Mucosa of descending colon (tissue), 3 donors: Measurements from ENCODE around the gene STAT3. TPM values are rescaled to one million over a fixed set of nuclear protein-coding genes. Genes with fewer than 3 reads are reported as not detected.
"Not testable (repeated sequence)": the region's sequence is repeated elsewhere in the genome, so short reads cannot be mapped to it uniquely, and the experiment has no call there.

Experiments used
- ATAC-seq: fragments of 200-7000 bp; cut with Tn5 transposase; one replicate; pipeline ENCODE4 v1.9.1; 2020; ENCODE audit warnings: mild to moderate bottlenecking, moderate library complexity
- DNase-seq, 3 donors: peaks; one replicate each; pipeline ENCODE4 v3.0.0-alpha.2; 2020
- H3K36me3 ChIP-seq: fragments of 200-600 bp; one replicate; pipeline ENCODE4 v1.8.0; 2021; ENCODE audit warnings: low read depth, mild to moderate bottlenecking
- H3K4me1 ChIP-seq: fragments of 200-600 bp; one replicate; pipeline ENCODE4 v1.8.0; 2021; ENCODE audit warnings: low read depth, mild to moderate bottlenecking
- H3K4me3 ChIP-seq: fragments of 200-600 bp; one replicate; pipeline ENCODE4 v1.8.0; 2021; ENCODE audit warnings: mild to moderate bottlenecking
- H3K9me3 ChIP-seq: fragments of 200-600 bp; one replicate; pipeline ENCODE4 v1.8.0; 2021; ENCODE audit warnings: mild to moderate bottlenecking
- intact Hi-C, 2 donors: fragments of 100-400 bp; cut with DNase I in 1 of 2; cut with micrococcal nuclease in 1 of 2; formaldehyde crosslinking; loops; one replicate each; pipeline versions ENCODE4 v1.11.0 to v1.11.1; 2022; cut with DNase I, micrococcal nuclease
- total RNA-seq, 3 donors: library from RNA; stranded (reverse); fragmentation: NEBNext Ultra II Directional in 2 of 3; extraction: Animal tissue kit (Norgen Biotek cat#: 25700) in 2 of 3; gene quantifications; one replicate each; pipeline versions ENCODE4 v1.2.1 to v1.2.4, GENCODE V29; 2021 to 2023
- TF ChIP-seq, protein P1 (sequence below): fragments of 200-600 bp; IDR thresholded peaks from one replicate; pipeline ENCODE4 v1.8.0; 2022; ENCODE audit warnings: antibody characterized with exemption, mild to moderate bottlenecking
- donor health status: DM: no; HTN: no; CAD: no; lungs with moderate emphysema.
- donor health status: DM: no; HTN: no; CAD: no.
- donor health status: DM: no; HTN: yes; CAD: no.

Gene STAT3
- total RNA-seq, 3 donors from 2014 or later, result 158 to 230 (median 227) TPM

DNA sequence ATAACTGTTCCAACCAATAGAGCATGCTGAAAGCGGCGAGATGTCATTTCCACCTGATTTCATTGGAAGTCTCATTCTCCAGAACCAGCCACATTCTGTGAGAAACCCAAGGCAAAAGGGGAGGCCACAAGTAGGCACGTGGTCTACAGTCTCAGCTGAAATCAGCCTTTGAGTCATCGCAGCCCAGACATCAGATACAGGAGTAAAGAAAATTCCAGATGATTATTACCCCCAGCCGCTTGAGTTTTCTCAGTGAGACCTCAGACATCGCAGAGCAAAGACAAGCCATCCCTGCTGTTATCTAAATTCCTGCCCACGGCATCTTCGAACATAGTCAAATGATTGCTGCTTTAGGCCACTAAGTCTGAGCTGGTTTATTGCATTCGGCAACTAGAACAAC lies 23.1 kb downstream of the STAT3 start:
- Histone ChIP-seq H3K4me3 (no peak overlapping the region), H3K9me3 (no peaks in the 10 kb centered on the region), H3K4me1 (peaks cover 31% of the 10 kb centered on the region), H3K36me3 (no peaks in the 10 kb centered on the region)
- intact Hi-C loops, result no loop called here
- ATAC-seq (no peak), DNase-seq (no peak)
- TF ChIP-seq, protein P1, sequence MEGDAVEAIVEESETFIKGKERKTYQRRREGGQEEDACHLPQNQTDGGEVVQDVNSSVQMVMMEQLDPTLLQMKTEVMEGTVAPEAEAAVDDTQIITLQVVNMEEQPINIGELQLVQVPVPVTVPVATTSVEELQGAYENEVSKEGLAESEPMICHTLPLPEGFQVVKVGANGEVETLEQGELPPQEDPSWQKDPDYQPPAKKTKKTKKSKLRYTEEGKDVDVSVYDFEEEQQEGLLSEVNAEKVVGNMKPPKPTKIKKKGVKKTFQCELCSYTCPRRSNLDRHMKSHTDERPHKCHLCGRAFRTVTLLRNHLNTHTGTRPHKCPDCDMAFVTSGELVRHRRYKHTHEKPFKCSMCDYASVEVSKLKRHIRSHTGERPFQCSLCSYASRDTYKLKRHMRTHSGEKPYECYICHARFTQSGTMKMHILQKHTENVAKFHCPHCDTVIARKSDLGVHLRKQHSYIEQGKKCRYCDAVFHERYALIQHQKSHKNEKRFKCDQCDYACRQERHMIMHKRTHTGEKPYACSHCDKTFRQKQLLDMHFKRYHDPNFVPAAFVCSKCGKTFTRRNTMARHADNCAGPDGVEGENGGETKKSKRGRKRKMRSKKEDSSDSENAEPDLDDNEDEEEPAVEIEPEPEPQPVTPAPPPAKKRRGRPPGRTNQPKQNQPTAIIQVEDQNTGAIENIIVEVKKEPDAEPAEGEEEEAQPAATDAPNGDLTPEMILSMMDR, result no peak

DNA sequence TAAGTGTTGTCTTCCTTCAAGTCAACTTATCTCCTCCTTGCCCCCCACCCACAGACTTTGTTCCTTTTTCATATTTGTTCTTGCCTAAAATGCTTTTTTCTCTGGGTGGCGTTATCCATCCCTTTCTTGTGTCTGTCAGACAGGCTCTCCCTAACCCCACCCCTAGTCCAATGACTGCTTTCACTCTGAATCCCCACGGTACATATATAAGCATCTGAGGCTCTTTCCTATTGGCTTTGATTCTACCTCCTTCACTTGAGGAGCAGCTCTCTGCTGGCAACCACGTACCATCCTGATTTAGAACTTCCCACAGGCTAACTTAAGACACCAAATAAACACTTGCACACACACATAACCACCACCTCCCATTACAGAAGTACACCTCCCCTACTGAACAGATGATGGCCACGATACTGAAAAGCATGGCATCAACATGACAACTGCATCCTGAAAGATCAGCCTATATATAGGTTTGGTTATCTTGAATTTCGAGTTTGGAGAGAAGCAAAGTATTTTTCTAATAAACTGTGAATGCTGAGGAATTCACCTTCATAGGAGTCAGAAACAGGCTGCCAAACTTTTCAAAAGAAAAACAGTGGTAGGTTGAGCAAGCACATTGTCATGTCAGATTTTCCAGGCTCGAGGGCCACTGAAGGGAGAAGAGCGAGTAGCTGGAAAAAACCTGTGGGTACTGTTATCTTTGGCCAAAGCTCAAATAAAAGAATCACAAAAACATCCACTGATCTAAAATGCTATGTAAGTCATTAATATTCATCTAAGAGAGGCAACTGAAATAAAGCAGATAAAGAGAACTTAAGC lies 24.3 kb downstream of the STAT3 start:
- Histone ChIP-seq H3K36me3 (no peaks in the 10 kb centered on the region), H3K9me3 (no peaks in the 10 kb centered on the region), H3K4me3 (no peak overlapping the region), H3K4me1 (peaks cover 31% of the 10 kb centered on the region)
- ATAC-seq (no peak), DNase-seq (no peak)
- TF ChIP-seq, protein P1, result no peak
- intact Hi-C loops, result no loop called here

DNA sequence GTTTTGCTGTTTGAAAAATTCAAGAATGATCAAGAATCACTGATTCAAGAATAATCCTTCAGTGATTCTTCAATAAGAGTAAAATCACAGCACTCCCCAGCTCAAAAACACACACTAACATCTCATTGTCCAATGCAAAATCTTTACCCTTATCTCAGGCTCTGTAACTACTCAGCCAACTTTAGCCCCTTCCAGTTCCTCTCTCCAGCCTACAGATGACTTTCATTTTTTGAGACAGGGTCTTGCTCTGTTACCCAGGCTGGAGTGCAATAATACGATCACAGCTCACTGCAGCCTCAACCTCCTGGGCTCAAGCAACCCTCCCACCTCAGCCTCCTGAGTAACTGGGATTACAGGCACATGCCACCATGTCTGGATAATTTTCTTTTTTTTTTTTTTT lies 25.0 kb downstream of the STAT3 start:
- no peaks in the 10 kb centered on the region for H3K36me3 ChIP-seq
- intact Hi-C loops, result no loop called here
- TF ChIP-seq, protein P1, result no peak
- H3K4me3 ChIP-seq, result no peak overlapping the region
- no peak for ATAC-seq
- DNase-seq, result no peak
- H3K9me3 ChIP-seq, result no peaks in the 10 kb centered on the region
- H3K4me1 ChIP-seq, result peaks cover 31% of the 10 kb centered on the region

DNA sequence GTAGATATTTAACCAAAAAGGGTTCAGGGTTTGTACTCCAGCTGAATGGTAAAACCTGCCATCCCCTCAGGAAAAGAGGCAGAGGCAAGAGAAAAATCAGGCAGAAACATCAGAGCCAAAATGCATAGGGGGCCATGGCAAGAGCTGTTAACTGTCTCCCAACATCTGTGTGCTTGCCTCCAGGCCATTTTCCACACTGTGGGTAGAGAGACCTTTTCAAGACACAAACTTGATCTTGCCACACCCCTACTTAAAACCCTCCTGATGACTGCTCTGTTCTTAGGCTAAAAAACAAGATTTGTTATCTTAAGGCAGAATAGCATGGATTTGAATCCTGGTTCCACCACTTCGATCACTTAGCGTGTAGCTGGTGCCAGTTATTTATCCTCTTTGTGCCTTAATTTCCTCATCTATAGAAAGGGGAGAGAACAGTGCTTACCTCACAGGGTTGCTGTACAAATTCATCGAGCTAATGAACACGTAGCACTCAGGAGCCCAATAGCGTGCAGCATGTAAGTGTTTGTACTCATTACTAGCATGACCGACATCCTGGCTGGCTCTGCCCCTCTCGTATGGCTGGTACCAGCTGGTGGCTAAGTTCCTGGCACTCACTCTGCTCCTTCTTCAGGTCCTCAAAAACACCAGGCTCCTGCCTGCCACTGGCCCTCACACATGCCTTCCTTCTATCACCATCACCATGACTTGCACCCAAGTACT lies 25.8 kb downstream of the STAT3 start:
- no peak for ATAC-seq
- peaks cover 27% of the 10 kb centered on the region for H3K4me1 ChIP-seq
- intact Hi-C loops, result no loop called here
- no peaks in the 10 kb centered on the region for H3K9me3 ChIP-seq
- H3K36me3 ChIP-seq, result no peaks in the 10 kb centered on the region
- TF ChIP-seq, protein P1, result no peak
- no peak overlapping the region for H3K4me3 ChIP-seq
- no peak for DNase-seq

DNA sequence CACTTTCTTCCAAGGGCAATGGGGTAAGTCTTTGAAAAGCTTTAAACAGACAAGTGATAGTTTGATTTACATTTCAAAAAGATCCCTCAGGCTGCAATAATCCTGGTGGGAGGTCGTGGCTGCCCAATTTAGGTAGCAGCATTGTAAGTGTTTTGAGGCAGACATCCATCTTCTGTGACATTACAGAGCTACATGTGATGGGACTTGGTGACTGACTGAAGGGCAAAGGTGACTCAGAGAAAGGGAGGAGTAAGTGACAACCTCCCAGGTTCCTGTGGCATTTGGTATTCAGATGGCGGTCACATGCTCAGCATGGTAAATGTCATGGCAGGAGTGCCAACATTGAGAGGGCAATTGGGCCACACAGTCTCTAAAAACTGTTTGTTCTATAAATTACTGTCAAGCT lies 26.5 kb downstream of the STAT3 start:
- DNase-seq (peak in 1 of 3 donors; percentile 63), ATAC-seq (peak; percentile 95)
- Histone ChIP-seq H3K9me3 (no peaks in the 10 kb centered on the region), H3K36me3 (no peaks in the 10 kb centered on the region), H3K4me3 (no peak overlapping the region), H3K4me1 (peaks cover 27% of the 10 kb centered on the region)
- intact Hi-C loops, result no loop called here
- TF ChIP-seq, protein P1, result no peak

DNA sequence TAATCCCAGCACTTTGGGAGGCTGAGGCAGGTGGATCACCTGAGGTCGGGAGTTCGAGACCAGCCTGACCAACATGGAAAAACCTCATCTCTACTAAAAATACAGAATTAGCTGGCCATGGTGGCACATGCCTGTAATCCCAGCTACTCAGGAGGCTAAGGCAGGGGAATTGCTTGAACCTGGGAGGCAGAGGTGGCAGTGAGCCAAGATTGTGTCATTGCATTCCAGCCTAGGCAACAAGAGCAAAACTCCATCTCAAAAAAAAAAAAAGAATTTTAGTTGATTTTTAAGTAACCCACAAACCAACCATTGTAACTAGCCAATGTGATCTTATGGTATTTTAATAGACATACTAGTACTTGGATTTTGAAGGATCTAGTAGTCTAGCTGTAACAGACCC lies 27.9 kb downstream of the STAT3 start:
- ATAC-seq, DNase-seq, intact Hi-C loops, H3K9me3 ChIP-seq, H3K4me3 ChIP-seq, H3K36me3 ChIP-seq: not testable (repeated sequence)
- H3K4me1 ChIP-seq, result peaks cover 24% of the 10 kb centered on the region
